ENCODE data around the gene ALLC. TPM values are rescaled to one million over a fixed set of nuclear protein-coding genes. Genes with fewer than 3 reads are reported as not detected.

Gene ALLC
- total and polyA plus RNA-seq, 2 donors (not counting 1 experiment from before 2014, with no cell fraction given), result not detected

DNA sequence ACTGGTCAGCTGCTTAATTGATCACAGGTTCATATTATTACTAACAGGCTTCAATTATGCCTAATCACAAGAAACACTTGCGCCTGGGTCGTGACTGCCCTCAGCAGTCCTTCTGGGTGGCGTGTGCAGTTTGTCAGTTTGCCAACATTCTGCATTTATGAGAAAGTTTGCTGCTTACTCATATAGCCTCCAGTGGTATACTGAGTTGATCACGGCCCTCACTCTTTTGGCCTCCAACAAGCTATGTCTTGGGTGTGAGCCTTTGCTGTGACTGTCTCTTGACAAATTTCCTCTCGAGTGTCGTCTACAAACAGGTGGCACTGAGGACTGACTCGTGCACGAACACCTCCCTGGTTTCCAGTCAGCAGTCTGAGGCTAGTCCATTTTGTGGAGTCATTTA, 72.6 kb downstream of the ALLC start:
- no peak overlapping the region for H3K27ac Mint-ChIP-seq
- 86% methylated on average over 8 of the region's 8 CpGs for WGBS (ENCODE audit: insufficient coverage)

DNA sequence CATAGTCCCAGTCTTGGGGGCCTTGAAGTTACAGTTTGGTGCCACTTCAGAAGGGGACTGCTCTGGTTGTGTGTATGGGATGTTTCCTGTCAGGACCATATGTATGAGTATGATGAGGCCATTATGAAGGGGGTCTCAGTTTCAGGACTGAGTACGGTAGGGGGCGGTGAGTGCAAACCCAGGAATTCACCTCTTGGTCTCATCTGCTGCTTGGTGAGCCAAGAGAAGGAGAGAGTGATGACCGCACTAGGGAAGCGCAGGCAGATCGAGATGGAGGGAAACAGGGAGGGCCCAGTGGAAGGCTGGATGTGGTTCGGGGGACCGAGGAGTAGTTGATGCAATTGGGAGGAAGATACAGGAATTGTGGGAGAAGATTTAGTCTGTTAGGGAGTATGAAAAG, 73.8 kb downstream of the ALLC start:
- intact Hi-C loops (cut with micrococcal nuclease), result no loop called here
- CTCF ChIA-PET, result no interaction called here

More for the DNA sequence above, 72.6 kb downstream of the ALLC start:
- no peak overlapping the region for H2AFZ ChIP-seq (ENCODE audit: insufficient read depth, low read depth, low read length, poor library complexity, severe bottlenecking)
- no peaks in the 10 kb centered on the region for H3K36me3 ChIP-seq (replicated peaks in 1 of 2; ENCODE audit: control extremely low read depth in 1 of 2, control insufficient read depth in 1 of 2, extremely low read depth in 1 of 2, insufficient read depth in 2 of 2, low read length in 1 of 2)
- ChIA-PET POLR2A (no interaction called here), CTCF (no interaction called here)
- peaks cover 5% of the 10 kb centered on the region for H3K27me3 Mint-ChIP-seq
- no peak for TF ChIP-seq EZH2 (IDR thresholded peaks at IDR 0.05; ENCODE audit: borderline replicate concordance, insufficient read depth, low read depth, low read length, poor library complexity, severe bottlenecking)
- TF ChIP-seq, protein P1, sequence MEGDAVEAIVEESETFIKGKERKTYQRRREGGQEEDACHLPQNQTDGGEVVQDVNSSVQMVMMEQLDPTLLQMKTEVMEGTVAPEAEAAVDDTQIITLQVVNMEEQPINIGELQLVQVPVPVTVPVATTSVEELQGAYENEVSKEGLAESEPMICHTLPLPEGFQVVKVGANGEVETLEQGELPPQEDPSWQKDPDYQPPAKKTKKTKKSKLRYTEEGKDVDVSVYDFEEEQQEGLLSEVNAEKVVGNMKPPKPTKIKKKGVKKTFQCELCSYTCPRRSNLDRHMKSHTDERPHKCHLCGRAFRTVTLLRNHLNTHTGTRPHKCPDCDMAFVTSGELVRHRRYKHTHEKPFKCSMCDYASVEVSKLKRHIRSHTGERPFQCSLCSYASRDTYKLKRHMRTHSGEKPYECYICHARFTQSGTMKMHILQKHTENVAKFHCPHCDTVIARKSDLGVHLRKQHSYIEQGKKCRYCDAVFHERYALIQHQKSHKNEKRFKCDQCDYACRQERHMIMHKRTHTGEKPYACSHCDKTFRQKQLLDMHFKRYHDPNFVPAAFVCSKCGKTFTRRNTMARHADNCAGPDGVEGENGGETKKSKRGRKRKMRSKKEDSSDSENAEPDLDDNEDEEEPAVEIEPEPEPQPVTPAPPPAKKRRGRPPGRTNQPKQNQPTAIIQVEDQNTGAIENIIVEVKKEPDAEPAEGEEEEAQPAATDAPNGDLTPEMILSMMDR (IDR thresholded peaks at IDR 0.05), result no peak
- no peaks in the 10 kb centered on the region for H4K20me1 ChIP-seq (ENCODE audit: control insufficient read depth, insufficient read depth, low read length, poor library complexity, severe bottlenecking)
- H3K27ac ChIP-seq (ENCODE audit: low read length in 2 of 2), result no peak overlapping the region
- DNase-seq, result no peak
- intact Hi-C loops (cut with micrococcal nuclease), result no loop called here
- no peaks in the 10 kb centered on the region for H3K9me3 Mint-ChIP-seq (ENCODE audit: insufficient read depth)
- H3K4me1 Mint-ChIP-seq, result no peaks in the 10 kb centered on the region
- H3K4me3 Mint-ChIP-seq, result no peak overlapping the region
- no peak overlapping the region for H3K4me3 ChIP-seq (ENCODE audit: control extremely low read depth in 1 of 5, extremely low read depth in 1 of 5, insufficient read depth in 1 of 5, low read depth in 2 of 5, low read length in 4 of 5)
- H3K9me3 ChIP-seq (ENCODE audit: control extremely low read depth in 1 of 3, control insufficient read depth in 2 of 3, insufficient read depth in 1 of 3, low read length in 2 of 3), result no peaks in the 10 kb centered on the region
- no peaks in the 10 kb centered on the region for H3K4me1 ChIP-seq (ENCODE audit: control insufficient read depth in 2 of 2, insufficient read depth in 2 of 2, low read length in 2 of 2)
- H3K27me3 ChIP-seq (replicated peaks in 1 of 4; ENCODE audit: control extremely low read depth in 1 of 4, control insufficient read depth in 3 of 4, insufficient read depth in 4 of 4, low read length in 3 of 4), result peaks cover 0 to 6% (median 0%) of the 10 kb centered on the region in 4 experiments
- ATAC-seq (ENCODE audit: low read depth), result no peak
- no peak overlapping the region for H3K4me2 ChIP-seq (replicated peaks; ENCODE audit: low read depth, low read length, poor library complexity, severe bottlenecking)
- H3K9ac ChIP-seq (ENCODE audit: low read length), result no peak overlapping the region
- H3K79me2 ChIP-seq (ENCODE audit: control insufficient read depth, insufficient read depth, low read length), result no peaks in the 10 kb centered on the region

More for the DNA sequence above, 73.8 kb downstream of the ALLC start:
- no peak overlapping the region for H3K4me3 ChIP-seq (ENCODE audit: control extremely low read depth in 1 of 5, extremely low read depth in 1 of 5, insufficient read depth in 1 of 5, low read depth in 2 of 5, low read length in 4 of 5)
- no peak overlapping the region for H3K27ac Mint-ChIP-seq
- H3K4me1 Mint-ChIP-seq, result no peaks in the 10 kb centered on the region
- WGBS (ENCODE audit: insufficient coverage), result over 99% methylated on average over 7 of the region's 7 CpGs
- H3K79me2 ChIP-seq (ENCODE audit: control insufficient read depth, insufficient read depth, low read length), result no peaks in the 10 kb centered on the region
- POLR2A ChIA-PET, result no interaction called here
- no peak overlapping the region for H3K9ac ChIP-seq (ENCODE audit: low read length)
- H3K9me3 Mint-ChIP-seq (ENCODE audit: insufficient read depth), result no peaks in the 10 kb centered on the region
- DNase-seq (no peak), ATAC-seq (ENCODE audit: low read depth) (no peak)
- no peaks in the 10 kb centered on the region for H3K36me3 ChIP-seq (replicated peaks in 1 of 2; ENCODE audit: control extremely low read depth in 1 of 2, control insufficient read depth in 1 of 2, extremely low read depth in 1 of 2, insufficient read depth in 2 of 2, low read length in 1 of 2)
- no peak overlapping the region for H3K4me2 ChIP-seq (replicated peaks; ENCODE audit: low read depth, low read length, poor library complexity, severe bottlenecking)
- H3K27me3 ChIP-seq (replicated peaks in 1 of 4; ENCODE audit: control extremely low read depth in 1 of 4, control insufficient read depth in 3 of 4, insufficient read depth in 4 of 4, low read length in 3 of 4), result peaks cover 0 to 6% (median 0%) of the 10 kb centered on the region in 4 experiments
- TF ChIP-seq, protein P1 (IDR thresholded peaks at IDR 0.05), result no peak
- no peak for TF ChIP-seq EZH2 (IDR thresholded peaks at IDR 0.05; ENCODE audit: borderline replicate concordance, insufficient read depth, low read depth, low read length, poor library complexity, severe bottlenecking)
- peaks cover 9% of the 10 kb centered on the region for H3K27me3 Mint-ChIP-seq
- H4K20me1 ChIP-seq (ENCODE audit: control insufficient read depth, insufficient read depth, low read length, poor library complexity, severe bottlenecking), result no peaks in the 10 kb centered on the region
- H2AFZ ChIP-seq (ENCODE audit: insufficient read depth, low read depth, low read length, poor library complexity, severe bottlenecking), result no peak overlapping the region
- no peak overlapping the region for H3K27ac ChIP-seq (ENCODE audit: low read length in 2 of 2)
- H3K4me1 ChIP-seq (ENCODE audit: control insufficient read depth in 2 of 2, insufficient read depth in 2 of 2, low read length in 2 of 2), result no peaks in the 10 kb centered on the region
- no peaks in the 10 kb centered on the region for H3K9me3 ChIP-seq (ENCODE audit: control extremely low read depth in 1 of 3, control insufficient read depth in 2 of 3, insufficient read depth in 1 of 3, low read length in 2 of 3)
- H3K4me3 Mint-ChIP-seq, result no peak overlapping the region
